ENCODE results near the gene CEPT1. TPM values are rescaled to one million over a fixed set of nuclear protein-coding genes. Genes with fewer than 3 reads are reported as not detected.

Gene CEPT1
- total and polyA plus RNA-seq, 9 of the 15 experiments (the other 6 are each of a cell fraction or from before 2014, with no cell fraction given) = 24.4 to 72.6 (median 42.4) TPM

GRCh38 chr1:111164151-111164550 lies 24.1 kb downstream of the CEPT1 start:
- intact Hi-C loops (cut with micrococcal nuclease) = no loop called here
- Histone ChIP-seq H4K20me1 (replicated peaks; ENCODE audit: control insufficient read depth, insufficient read depth, low read length) (peaks cover 11% of the 10 kb centered on the region), H3K9me1 (ENCODE audit: control insufficient read depth, insufficient read depth, low read length) (no peaks in the 10 kb centered on the region), H3K4me1 (replicated peaks in 1 of 2; ENCODE audit: control insufficient read depth in 2 of 2, insufficient read depth in 2 of 2, low read length in 2 of 2) (peaks cover 0 to 3% of the 10 kb centered on the region in 2 experiments; a peak in 3 of 5 replicates), H3K4me2 (ENCODE audit: insufficient read depth, low read length) (no peak overlapping the region), H2AFZ (ENCODE audit: low read depth, low read length) (no peak overlapping the region), H3K4me3 (no peak overlapping the region), H3K9me3 (replicated peaks; ENCODE audit: control insufficient read depth, insufficient read depth, low read depth, low read length) (no peaks in the 10 kb centered on the region), H3K9ac (ENCODE audit: insufficient read depth in 1 of 2, low read depth in 2 of 2, low read length in 2 of 2) (no peak overlapping the region), H3K36me3 (ENCODE audit: control insufficient read depth, insufficient read depth, low read length) (peaks cover 68% of the 10 kb centered on the region), H3K27me3 (ENCODE audit: control insufficient read depth in 2 of 2, insufficient read depth in 2 of 2, low read length in 2 of 2) (no peaks in the 10 kb centered on the region), H3K27ac (ENCODE audit: extremely low read depth, low read depth, low read length) (no peak overlapping the region), H3K79me2 (ENCODE audit: control insufficient read depth, insufficient read depth, low read length) (peaks cover 4% of the 10 kb centered on the region; the same call in 1 of the 3 replicates)
- POLR2A ChIA-PET = interaction anchor here (0.8 kb wide), 1 partner anchor 144 kb away, joined by 3 read pairs; no protein-coding TSS in a partner anchor
- CTCF ChIA-PET (ENCODE audit: low intra/inter-chr PET ratio) = interaction anchor here (0.6 kb wide), 1 partner anchor 1637 kb away, joined by 3 read pairs; no protein-coding TSS in a partner anchor
- TF ChIP-seq TFAM (CRISPR knock-in tag; conservative IDR thresholded peaks at IDR 0.05) = no peak
- TF ChIP-seq HSF4 (CRISPR knock-in tag; IDR thresholded peaks at IDR 0.05; ENCODE audit: borderline replicate concordance) = no peak
- no peak for TF ChIP-seq ZFPM2 (CRISPR knock-in tag; IDR thresholded peaks at IDR 0.05)
- FAIRE-seq (no peak), DNase-seq (ENCODE audit: extremely low read depth in 1 of 4, low spot score in 3 of 4) (no peak), ATAC-seq (no peak)
- BruUV-seq (replicated peaks) = no TSS peak
- in situ Hi-C loops (cut with MboI) = no loop called here
- 100% methylated on average over 2 of the region's 2 CpGs for WGBS (ENCODE audit: insufficient coverage, low coverage, missing lambda C conversion rate)

GRCh38 chr1:111172463-111172862 lies 32.4 kb downstream of the CEPT1 start:
- ChIA-PET POLR2A (interaction anchor here (0.6 to 2.1 kb wide), 5 partner anchors 10 to 26 kb away, joined by 3 to 6 read pairs (median 4); no protein-coding TSS in a partner anchor), CTCF (ENCODE audit: low intra/inter-chr PET ratio) (no interaction called here)
- intact Hi-C loops (cut with micrococcal nuclease) = no loop called here
- Histone ChIP-seq H4K20me1 (replicated peaks; ENCODE audit: control insufficient read depth, insufficient read depth, low read length) (no peaks in the 10 kb centered on the region), H3K4me3 (no peak overlapping the region), H3K27me3 (ENCODE audit: control insufficient read depth in 2 of 2, insufficient read depth in 2 of 2, low read length in 2 of 2) (no peaks in the 10 kb centered on the region), H3K79me2 (ENCODE audit: control insufficient read depth, insufficient read depth, low read length) (no peaks in the 10 kb centered on the region), H3K36me3 (ENCODE audit: control insufficient read depth, insufficient read depth, low read length) (peaks cover 76% of the 10 kb centered on the region), H3K9ac (ENCODE audit: insufficient read depth in 1 of 2, low read depth in 2 of 2, low read length in 2 of 2) (no peak overlapping the region), H3K9me1 (ENCODE audit: control insufficient read depth, insufficient read depth, low read length) (no peaks in the 10 kb centered on the region), H3K27ac (ENCODE audit: extremely low read depth, low read depth, low read length) (no peak overlapping the region), H3K4me2 (ENCODE audit: insufficient read depth, low read length) (no peak overlapping the region), H3K9me3 (replicated peaks; ENCODE audit: control insufficient read depth, insufficient read depth, low read depth, low read length) (no peaks in the 10 kb centered on the region), H3K4me1 (replicated peaks in 1 of 2; ENCODE audit: control insufficient read depth in 2 of 2, insufficient read depth in 2 of 2, low read length in 2 of 2) (peaks cover 0 to 9% of the 10 kb centered on the region in 2 experiments; a peak in 2 of 5 replicates), H2AFZ (ENCODE audit: low read depth, low read length) (no peak overlapping the region)
- ATAC-seq (peak; percentile 71), FAIRE-seq (no peak), DNase-seq (ENCODE audit: extremely low read depth in 1 of 4, low spot score in 3 of 4) (peak in 3 of 4 experiments; percentile 16 to 55 (median 36))
- BruUV-seq (replicated peaks) = no TSS peak
- in situ Hi-C loops (cut with MboI) = no loop called here
- TF ChIP-seq SUPT5H (IDR thresholded peaks at IDR 0.05) = no peak
- no peak for TF ChIP-seq NR1H2 (CRISPR knock-in tag; IDR thresholded peaks at IDR 0.05)
- TF ChIP-seq AFF4 (CRISPR knock-in tag; IDR thresholded peaks at IDR 0.05) = no peak
- TF ChIP-seq FOXJ3 (CRISPR knock-in tag; IDR thresholded peaks at IDR 0.05) = no peak
- no peak for TF ChIP-seq CCAR2 (IDR thresholded peaks at IDR 0.05; ENCODE audit: low read depth, low read length)
- peak; percentile 29 for TF ChIP-seq CCNT2 (IDR thresholded peaks at IDR 0.05; ENCODE audit: borderline replicate concordance, extremely low read depth, insufficient read length, low read depth, low read length)
- TF ChIP-seq CTCFL (IDR thresholded peaks at IDR 0.05; ENCODE audit: borderline replicate concordance, insufficient read depth, low read depth, low read length, poor library complexity, severe bottlenecking) = no peak

Measured in K562 (cell line).